ENCODE measurements around the gene MAP4K4. TPM values are rescaled to one million over a fixed set of nuclear protein-coding genes. Genes with fewer than 3 reads are reported as not detected.
A peak's percentile ranks its signal among the peaks of the same experiment; 100 is the strongest.

MAP4K4 gene
- total RNA-seq, 1 donor from 2014 or later: 115 TPM

DNA sequence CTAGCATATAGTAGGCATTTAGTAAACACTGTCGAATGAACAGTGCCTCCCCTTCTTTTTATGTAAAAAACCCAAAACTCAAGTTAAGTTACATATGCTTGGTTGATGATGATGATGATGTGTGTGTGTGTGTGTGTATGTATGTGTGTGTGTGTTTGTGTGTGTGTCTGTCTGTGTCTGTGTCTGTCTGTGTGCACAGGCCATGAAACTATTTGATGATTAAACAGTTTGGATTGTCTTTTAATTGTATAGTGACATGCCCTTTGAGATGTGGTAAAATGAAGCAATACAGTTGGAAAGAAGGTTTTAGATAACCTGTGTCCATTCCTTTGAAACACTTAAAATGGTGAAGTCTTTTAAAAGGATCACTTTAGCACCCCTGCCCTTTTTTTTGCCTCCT lies 105.6 kb downstream of the MAP4K4 start:
- no peak for TF ChIP-seq CTCF (conservative IDR thresholded peaks at IDR 0.05; ENCODE audit: low read depth, low read length)
- H3K4me3 ChIP-seq (ENCODE audit: low read depth, low read length): no peak overlapping the region
- peak; percentile 74 for DNase-seq (ENCODE audit: low read depth)

- no peak overlapping the region for H3K4me3 ChIP-seq (ENCODE audit: low read depth, low read length)
- DNase-seq (ENCODE audit: low read depth): no peak
- TF ChIP-seq CTCF (conservative IDR thresholded peaks at IDR 0.05; ENCODE audit: low read depth, low read length): no peak
Observed at GRCh38 chr2:101803945-101804696, 106.6 kb downstream of the MAP4K4 start.

- no peak for TF ChIP-seq CTCF (conservative IDR thresholded peaks at IDR 0.05; ENCODE audit: low read depth, low read length)
- H3K4me3 ChIP-seq (ENCODE audit: low read depth, low read length): no peak overlapping the region
- no peak for DNase-seq (ENCODE audit: low read depth)
Observed at GRCh38 chr2:101805152-101806088, 107.9 kb downstream of the MAP4K4 start.

GRCh38 chr2:101806123-101806522 lies 108.6 kb downstream of the MAP4K4 start:
- DNase-seq (ENCODE audit: low read depth): no peak
- no peak for TF ChIP-seq CTCF (conservative IDR thresholded peaks at IDR 0.05; ENCODE audit: low read depth, low read length)
- no peak overlapping the region for H3K4me3 ChIP-seq (ENCODE audit: low read depth, low read length)

DNA sequence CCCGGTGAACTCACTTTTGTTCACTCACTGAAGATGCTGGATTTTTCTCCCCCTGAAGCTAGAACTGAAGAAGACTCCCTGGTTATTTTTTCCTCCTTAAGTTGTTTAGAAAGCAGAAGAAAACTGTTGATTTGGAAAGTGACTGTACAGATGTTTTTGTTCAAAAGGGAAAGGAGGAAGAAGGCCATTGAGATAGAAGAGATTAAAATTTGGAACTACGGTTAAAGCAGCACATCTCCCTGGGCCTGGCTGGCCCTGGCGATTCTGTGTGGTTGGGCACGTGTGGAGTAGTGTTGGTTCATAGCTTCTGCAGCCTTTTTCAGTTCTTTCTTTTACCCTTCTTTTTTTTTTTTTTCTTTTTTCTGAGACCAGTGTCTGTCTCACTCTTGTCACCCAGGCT lies 109.2 kb downstream of the MAP4K4 start:
- no peak for DNase-seq (ENCODE audit: low read depth)
- no peak for TF ChIP-seq CTCF (conservative IDR thresholded peaks at IDR 0.05; ENCODE audit: low read depth, low read length)
- H3K4me3 ChIP-seq (ENCODE audit: low read depth, low read length): no peak overlapping the region

GRCh38 chr2:101807242-101807641 lies 109.7 kb downstream of the MAP4K4 start:
- H3K4me3 ChIP-seq (ENCODE audit: low read depth, low read length): no peak overlapping the region
- no peak for TF ChIP-seq CTCF (conservative IDR thresholded peaks at IDR 0.05; ENCODE audit: low read depth, low read length)
- DNase-seq (ENCODE audit: low read depth): no peak

Data from epithelial cell of proximal tubule (primary cell).